SK-N-SH (cell line): ENCODE results near the gene TMEM248. TPM values are rescaled to one million over a fixed set of nuclear protein-coding genes. Genes with fewer than 3 reads are reported as not detected.

Source experiments
- CTCF ChIA-PET: fragments of 300-600, 350-600 bp; formaldehyde crosslinking; extraction: SDS; loops from one replicate; lab custom pipeline; 2021; lab: Yijun Ruan, JAX
- POLR2A ChIA-PET: fragments of 350-600 bp; sonication (Branson Sonifier 250); formaldehyde crosslinking; extraction: SDS; loops from one replicate; lab custom pipeline; 2020; ENCODE audit warnings: antibody characterized with exemption, inconsistent platforms; lab: Yijun Ruan, JAX
- DNase-seq: peaks from one replicate; pipeline ENCODE4 v3.0.0; 2012
- H2AFZ ChIP-seq: fragments of 200-600 bp; sonication (generic); 2 replicates; pipeline ENCODE4 v1.8.1; 2016; ENCODE audit warnings: antibody characterized with exemption, mild to moderate bottlenecking, low read depth
- H3F3A ChIP-seq: fragments of 200-600 bp; sonication (generic); replicated peaks from 2 replicates; pipeline ENCODE3; 2016; ENCODE audit warnings: antibody characterized with exemption, mild to moderate bottlenecking; ENCODE audit not compliant: insufficient read depth
- H3K27ac ChIP-seq, 2 experiments: fragments of 200-500 bp in 1 of 2; fragments of 200-600 bp in 1 of 2; sonication (Bioruptor generic) in 1 of 2; sonication (generic), shearing (Covaris generic) in 1 of 2; 2 replicates each; pipeline versions ENCODE4 v1.5.1 to v1.6.1; 2014 to 2016; ENCODE audit warnings: low read depth in 2 of 2, inconsistent platforms in 1 of 2, low read length in 1 of 2, mild to moderate bottlenecking in 1 of 2, mixed read lengths in 1 of 2
- H3K27me3 ChIP-seq: fragments of 200-600 bp; sonication (generic), shearing (Covaris generic); 2 replicates; pipeline ENCODE4 v1.6.1; 2016; ENCODE audit warnings: mixed run types; ENCODE audit not compliant: insufficient read depth
- H3K36me3 ChIP-seq, 2 experiments: fragments of 200-500 bp in 1 of 2; fragments of 200-600 bp in 1 of 2; sonication (Bioruptor generic) in 1 of 2; sonication (generic) in 1 of 2; replicated peaks in 1 of 2; 2 replicates each; pipeline versions ENCODE3 to v1.5.1; 2014 to 2016; ENCODE audit warnings: low read length in 1 of 2, mild to moderate bottlenecking in 1 of 2; ENCODE audit not compliant: insufficient read depth in 2 of 2, control insufficient read depth in 1 of 2
- H3K4me1 ChIP-seq, 2 experiments: fragments of 200-500 bp in 1 of 2; fragments of 200-600 bp in 1 of 2; sonication (Bioruptor generic) in 1 of 2; sonication (generic), shearing (Covaris generic) in 1 of 2; 2 replicates each; pipeline versions ENCODE4 v1.5.1 to v1.6.1; 2014 to 2016; ENCODE audit warnings: low read depth in 1 of 2, low read length in 1 of 2, mixed run types in 1 of 2; ENCODE audit not compliant: insufficient read depth in 2 of 2, control insufficient read depth in 1 of 2
- H3K4me2 ChIP-seq: fragments of 200-600 bp; sonication (generic), shearing (Covaris generic); 2 replicates; pipeline ENCODE4 v1.6.1; 2017; ENCODE audit warnings: mixed run types
- H3K4me3 ChIP-seq, 2 experiments: fragments of 200-500 bp in 1 of 2; fragments of 200-600 bp in 1 of 2; sonication (Bioruptor generic) in 1 of 2; sonication (generic), shearing (Covaris generic) in 1 of 2; 2 replicates each; pipeline versions ENCODE4 v1.5.1 to v1.8.1; 2014 to 2016; ENCODE audit warnings: low read depth in 2 of 2, inconsistent platforms in 1 of 2, low read length in 1 of 2, mild to moderate bottlenecking in 1 of 2, mixed read lengths in 1 of 2, moderate library complexity in 1 of 2
- H3K79me2 ChIP-seq: fragments of 200-600 bp; sonication (generic); 2 replicates; pipeline ENCODE4 v1.8.1; 2017; ENCODE audit warnings: mild to moderate bottlenecking; ENCODE audit not compliant: insufficient read depth
- H3K9ac ChIP-seq: fragments of 200-600 bp; sonication (generic); 2 replicates; pipeline ENCODE4 v1.6.1; 2017; ENCODE audit warnings: mixed run types
- H3K9me2 ChIP-seq: fragments of 200-600 bp; sonication (generic); 2 replicates; pipeline ENCODE4 v1.6.1; 2017; ENCODE audit warnings: mixed run types
- H3K9me3 ChIP-seq: fragments of 200-600 bp; sonication (generic); 2 replicates; pipeline ENCODE4 v1.6.1; 2017; ENCODE audit warnings: mixed run types, mild to moderate bottlenecking, moderate library complexity
- H4K20me1 ChIP-seq: fragments of 200-600 bp; sonication (generic); 2 replicates; pipeline ENCODE4 v1.6.1; 2017; ENCODE audit warnings: mild to moderate bottlenecking, mixed run types; ENCODE audit not compliant: insufficient read depth
- CHD2 ChIP-seq: fragments of 150-350 bp; IDR thresholded peaks from 2 replicates; pipeline ENCODE4 v1.6.1; 2018; ENCODE audit warnings: low read length; ENCODE audit not compliant: partially characterized antibody
- FOXJ3 ChIP-seq: sonication (generic); formaldehyde crosslinking; IDR thresholded peaks from 2 replicates; pipeline ENCODE4 v1.5.1; 2020; ENCODE audit warnings: mild to moderate bottlenecking, missing genetic modification reagents
- GATA2 ChIP-seq: sonication (generic); formaldehyde crosslinking; IDR thresholded peaks from 2 replicates; pipeline ENCODE4 v1.5.0; 2020; ENCODE audit warnings: mild to moderate bottlenecking, missing genetic modification reagents
- IRF3 ChIP-seq: fragments of 150-350 bp; IDR thresholded peaks from 2 replicates; pipeline ENCODE4 v1.6.1; 2016; ENCODE audit warnings: mild to moderate bottlenecking, low read depth, low read length
- NFIC ChIP-seq: IDR thresholded peaks from 2 replicates; pipeline ENCODE4 v1.4.0; 2012; ENCODE audit warnings: borderline replicate concordance
- REST ChIP-seq: IDR thresholded peaks from 2 replicates; pipeline ENCODE4 v1.6.1; 2012; ENCODE audit warnings: mild to moderate bottlenecking, low read depth, low read length, moderate library complexity
- RXRA ChIP-seq: IDR thresholded peaks from 2 replicates; pipeline ENCODE4 v1.4.0; 2012; ENCODE audit warnings: low read depth, mild to moderate bottlenecking, borderline replicate concordance
- TAF1 ChIP-seq: IDR thresholded peaks from 2 replicates; pipeline ENCODE4 v1.6.1; 2012; ENCODE audit warnings: low read depth, mild to moderate bottlenecking, low read length, moderate library complexity, borderline replicate concordance
- TCF12 ChIP-seq: IDR thresholded peaks from 2 replicates; pipeline ENCODE4 v1.4.0; 2012
- USF1 ChIP-seq: IDR thresholded peaks from 2 replicates; pipeline ENCODE4 v1.4.0; 2012; ENCODE audit warnings: low read depth, borderline replicate concordance
- WGBS: methylation state at CpG from one replicate; pipeline ENCODE4 v1.1.6; 2017; ENCODE audit warnings: low lambda C conversion rate; 5-methylcytosine and 5-hydroxymethylcytosine counted together
- polyA plus RNA-seq, 3 experiments: library from polyadenylated mRNA; depleted of rRNA; stranded (reverse); fragments of >200 nt; gene quantifications; 2 replicates each; pipeline ENCODE4 v1.2.3, GENCODE V29; 2012

TMEM248 gene
- polyA plus RNA-seq, 1 of the 3 experiments (the other 2 are of a cell fraction): 185 TPM

- Histone ChIP-seq H3K79me2 (no peaks in the 10 kb centered on the region), H3K9me2 (no peaks in the 10 kb centered on the region), H3F3A (no peaks in the 10 kb centered on the region), H3K4me2 (no peak overlapping the region), H2AFZ (no peak overlapping the region)
- POLR2A ChIA-PET: interaction anchor here (1.6 kb wide), 2 partner anchors 8 to 18 kb away, joined by 4 to 6 read pairs; partner anchors contain the start of gene TMEM248
- no peak for TF ChIP-seq FOXJ3 (CRISPR knock-in tag)
- TF ChIP-seq, all 33 proteins: peak for 0
- Histone ChIP-seq H3K36me3 (peaks cover 8 to 14% of the 10 kb centered on the region in 2 experiments), H3K4me1 (no peaks in the 10 kb centered on the region), H4K20me1 (no peaks in the 10 kb centered on the region), H3K9ac (no peak overlapping the region), H3K4me3 (no peak overlapping the region), H3K9me3 (no peaks in the 10 kb centered on the region), H3K27ac (no peak overlapping the region), H3K27me3 (no peaks in the 10 kb centered on the region)
- CTCF ChIA-PET: interaction anchor here (1.3 to 2.0 kb wide), 2 partner anchors 11 to 20 kb away, joined by 4 to 7 read pairs; no protein-coding TSS in a partner anchor
- WGBS: 98% methylated on average over 15 of the region's 19 CpGs
- peak; percentile 23 for DNase-seq
Measured at GRCh38 chr7:66902844-66903180, 18.2 kb upstream of the TMEM248 start.

GRCh38 chr7:66903360-66904062 is 17.5 kb upstream of the TMEM248 start:
- peaks cover 8 to 14% of the 10 kb centered on the region in 2 experiments for H3K36me3 ChIP-seq
- no peak overlapping the region for H3K27ac ChIP-seq
- 92% methylated on average over 31 of the region's 32 CpGs for WGBS
- H3K79me2 ChIP-seq: no peaks in the 10 kb centered on the region
- POLR2A ChIA-PET: interaction anchor here (0.5 to 1.6 kb wide), 3 partner anchors 9 to 746 kb away, joined by 3 to 6 read pairs (median 4); partner anchors contain the start of gene TMEM248
- H4K20me1 ChIP-seq: no peaks in the 10 kb centered on the region
- H3F3A ChIP-seq: no peaks in the 10 kb centered on the region
- H3K4me1 ChIP-seq: no peaks in the 10 kb centered on the region
- CTCF ChIA-PET: interaction anchor here (1.3 to 2.0 kb wide), 3 partner anchors 10 to 346 kb away, joined by 3 to 7 read pairs (median 4); no protein-coding TSS in a partner anchor
- no peak overlapping the region for H3K4me2 ChIP-seq
- no peak for DNase-seq
- no peak overlapping the region for H2AFZ ChIP-seq
- no peak overlapping the region for H3K9ac ChIP-seq
- H3K4me3 ChIP-seq: no peak overlapping the region
- no peaks in the 10 kb centered on the region for H3K9me3 ChIP-seq
- H3K9me2 ChIP-seq: no peaks in the 10 kb centered on the region
- H3K27me3 ChIP-seq: no peaks in the 10 kb centered on the region
- TF ChIP-seq USF1 (no peak), TAF1 (no peak), CHD2 (no peak), GATA2 (CRISPR knock-in tag) (no peak), RXRA (no peak), NFIC (no peak), IRF3 (no peak), REST (no peak), TCF12 (no peak)
